Coronary artery (tissue), 2 donors: ENCODE measurements around the gene ZC3H8.
A peak's percentile ranks its signal among the peaks of the same experiment; 100 is the strongest.

Experiments
- DNase-seq: peaks from one replicate; pipeline ENCODE4 v3.0.0-alpha.2; 2017; ENCODE audit warnings: low spot score
- H3K27ac ChIP-seq, 2 donors: fragments of 200-600 bp; sonication (generic); one replicate each; pipeline ENCODE4 v1.5.1; 2016 to 2019
- H3K4me3 ChIP-seq: fragments of 200-600 bp; sonication (generic); 2 replicates; pipeline ENCODE4 v1.5.1; 2016; ENCODE audit warnings: mild to moderate bottlenecking, moderate library complexity
- CTCF ChIP-seq: fragments of 200-600 bp; sonication (generic); IDR thresholded peaks from one replicate; pipeline ENCODE4 v1.5.1; 2019; ENCODE audit warnings: antibody characterized with exemption

The ZC3H8 gene

GRCh38 chr2:112168422-112169124, 86.3 kb downstream of the ZC3H8 start:
- DNase-seq, result no peak
- H3K27ac ChIP-seq, result no peak overlapping the region
- TF ChIP-seq CTCF, result no peak
- no peak overlapping the region for H3K4me3 ChIP-seq

- TF ChIP-seq CTCF, result no peak
- no peak overlapping the region for H3K4me3 ChIP-seq
- no peak overlapping the region for H3K27ac ChIP-seq
- DNase-seq, result no peak
These were observed 87.9 kb downstream of the ZC3H8 start for GRCh38 chr2:112166806-112167499.

DNA sequence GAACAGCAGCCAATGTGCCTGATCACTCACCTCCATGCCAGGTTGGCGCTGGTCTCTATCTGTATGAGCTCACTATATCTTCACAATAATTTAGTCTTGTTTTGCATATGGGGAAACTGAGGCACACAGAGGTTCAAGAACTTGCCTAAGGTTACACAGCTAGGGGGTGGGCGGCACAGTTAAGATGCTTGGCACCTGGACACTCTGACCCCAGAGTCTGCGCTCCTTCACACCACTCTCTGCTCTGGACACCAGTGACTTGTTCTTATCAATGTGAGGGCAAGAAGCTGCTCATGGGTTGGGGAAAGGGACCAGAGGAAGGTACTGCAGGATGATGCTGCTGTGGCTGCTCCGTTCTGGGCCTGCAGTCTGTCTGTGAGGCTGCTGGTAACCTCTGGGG, 89.5 kb downstream of the ZC3H8 start:
- no peak for TF ChIP-seq CTCF
- no peak overlapping the region for H3K27ac ChIP-seq
- H3K4me3 ChIP-seq, result no peak overlapping the region
- DNase-seq, result peak; percentile 43

DNA sequence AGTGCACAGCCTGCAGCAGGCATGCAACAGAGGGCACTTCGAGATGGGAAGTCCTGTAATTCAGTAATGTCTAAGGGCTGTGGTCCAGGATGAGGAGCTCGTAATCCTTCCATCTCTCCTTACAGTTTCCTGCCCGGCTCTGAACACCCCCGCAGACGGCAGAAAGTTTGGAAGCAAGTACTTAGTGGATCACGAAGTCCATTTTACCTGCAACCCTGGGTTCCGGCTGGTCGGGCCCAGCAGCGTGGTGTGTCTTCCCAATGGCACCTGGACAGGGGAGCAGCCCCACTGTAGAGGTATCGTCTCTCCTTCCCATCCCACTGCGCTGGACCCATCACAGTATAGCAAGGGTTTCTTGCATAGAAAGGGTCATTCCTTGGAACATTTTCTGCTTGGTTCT, 90.0 kb downstream of the ZC3H8 start:
- H3K27ac ChIP-seq, result no peak overlapping the region
- no peak overlapping the region for H3K4me3 ChIP-seq
- no peak for TF ChIP-seq CTCF
- DNase-seq, result peak; percentile 41

GRCh38 chr2:112163541-112163981, 91.3 kb downstream of the ZC3H8 start:
- Histone ChIP-seq H3K4me3 (no peak overlapping the region), H3K27ac (no peak overlapping the region)
- no peak for TF ChIP-seq CTCF
- peak; percentile 58 for DNase-seq

- no peak overlapping the region for H3K27ac ChIP-seq
- DNase-seq, result peak; percentile 21
- no peak overlapping the region for H3K4me3 ChIP-seq
- no peak for TF ChIP-seq CTCF
These were observed 91.9 kb downstream of the ZC3H8 start for GRCh38 chr2:112162956-112163355.

GRCh38 chr2:112162341-112162740, 92.5 kb downstream of the ZC3H8 start:
- H3K4me3 ChIP-seq, result no peak overlapping the region
- no peak for TF ChIP-seq CTCF
- DNase-seq, result peak; percentile 26
- H3K27ac ChIP-seq, result no peak overlapping the region
